ENCODE results near the gene SFXN4. TPM values are rescaled to one million over a fixed set of nuclear protein-coding genes. Genes with fewer than 3 reads are reported as not detected.

SFXN4 gene
- total RNA-seq, 1 experiment from 2014 or later: 24.0 TPM

DNA sequence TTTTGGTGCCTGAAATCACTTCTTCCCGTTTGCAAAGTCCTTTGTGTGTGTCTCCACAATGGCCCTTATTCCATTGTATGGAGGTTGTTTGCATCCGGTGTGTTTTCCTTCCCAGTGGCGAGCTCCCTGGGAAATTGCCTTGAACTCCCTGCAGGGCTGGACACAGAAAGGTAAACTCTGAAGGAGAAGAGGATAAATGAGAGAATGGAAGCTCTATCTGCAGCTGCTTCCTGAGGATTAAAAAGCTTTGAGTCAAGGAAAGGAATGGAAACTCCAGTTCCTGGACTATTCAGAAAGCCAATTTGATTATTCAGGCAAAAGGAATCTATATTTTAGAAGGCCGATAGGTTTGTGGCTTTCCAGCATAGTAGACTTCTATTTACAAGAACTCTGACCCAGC lies 37.5 kb upstream of the SFXN4 start:
- Mint-ChIP-seq H3K4me3 (no peak overlapping the region), H3K9me3 (no peaks in the 10 kb centered on the region), H3K27me3 (ENCODE audit: low read depth) (peaks cover 2% of the 10 kb centered on the region), H3K4me1 (peaks cover 14% of the 10 kb centered on the region), H3K27ac (no peak overlapping the region), H3K36me3 (no peaks in the 10 kb centered on the region)
- ChIA-PET POLR2A (no interaction called here), CTCF (interaction anchor here (0.7 to 1.9 kb wide), 7 partner anchors 9 to 287 kb away, joined by 3 to 9 read pairs (median 5); no protein-coding TSS in a partner anchor)
- ATAC-seq (no peak), DNase-seq (ENCODE audit: low spot score) (no peak)
- TF ChIP-seq ATF1 (CRISPR knock-in tag; IDR thresholded peaks at IDR 0.05) (no peak), ZNF263 (CRISPR knock-in tag; IDR thresholded peaks at IDR 0.05; ENCODE audit: low read depth) (no peak), ZBTB21 (CRISPR knock-in tag; IDR thresholded peaks at IDR 0.05; ENCODE audit: borderline replicate concordance) (no peak), HMGA2 (CRISPR knock-in tag; IDR thresholded peaks at IDR 0.05) (no peak), ZNF671 (CRISPR knock-in tag; IDR thresholded peaks at IDR 0.05) (no peak), TCF7 (CRISPR knock-in tag; IDR thresholded peaks at IDR 0.05; ENCODE audit: low read depth) (no peak), NFE2L1 (CRISPR knock-in tag; IDR thresholded peaks at IDR 0.05) (no peak), NFYB (CRISPR knock-in tag; conservative IDR thresholded peaks at IDR 0.05; ENCODE audit: low read depth) (no peak), NR3C1 (CRISPR knock-in tag; conservative IDR thresholded peaks at IDR 0.05; ENCODE audit: low read depth) (no peak), NR2C2 (CRISPR knock-in tag; IDR thresholded peaks at IDR 0.05) (no peak)
- TF ChIP-seq, protein P1, sequence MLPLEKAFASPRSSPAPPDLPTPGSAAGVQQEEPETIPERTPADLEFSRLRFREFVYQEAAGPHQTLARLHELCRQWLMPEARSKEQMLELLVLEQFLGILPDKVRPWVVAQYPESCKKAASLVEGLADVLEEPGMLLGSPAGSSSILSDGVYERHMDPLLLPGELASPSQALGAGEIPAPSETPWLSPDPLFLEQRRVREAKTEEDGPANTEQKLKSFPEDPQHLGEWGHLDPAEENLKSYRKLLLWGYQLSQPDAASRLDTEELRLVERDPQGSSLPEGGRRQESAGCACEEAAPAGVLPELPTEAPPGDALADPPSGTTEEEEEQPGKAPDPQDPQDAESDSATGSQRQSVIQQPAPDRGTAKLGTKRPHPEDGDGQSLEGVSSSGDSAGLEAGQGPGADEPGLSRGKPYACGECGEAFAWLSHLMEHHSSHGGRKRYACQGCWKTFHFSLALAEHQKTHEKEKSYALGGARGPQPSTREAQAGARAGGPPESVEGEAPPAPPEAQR (CRISPR knock-in tag; IDR thresholded peaks at IDR 0.05): no peak
- TF ChIP-seq, protein P2, sequence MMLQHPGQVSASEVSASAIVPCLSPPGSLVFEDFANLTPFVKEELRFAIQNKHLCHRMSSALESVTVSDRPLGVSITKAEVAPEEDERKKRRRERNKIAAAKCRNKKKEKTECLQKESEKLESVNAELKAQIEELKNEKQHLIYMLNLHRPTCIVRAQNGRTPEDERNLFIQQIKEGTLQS (CRISPR knock-in tag; conservative IDR thresholded peaks at IDR 0.05): no peak
- TF ChIP-seq, protein P3, sequence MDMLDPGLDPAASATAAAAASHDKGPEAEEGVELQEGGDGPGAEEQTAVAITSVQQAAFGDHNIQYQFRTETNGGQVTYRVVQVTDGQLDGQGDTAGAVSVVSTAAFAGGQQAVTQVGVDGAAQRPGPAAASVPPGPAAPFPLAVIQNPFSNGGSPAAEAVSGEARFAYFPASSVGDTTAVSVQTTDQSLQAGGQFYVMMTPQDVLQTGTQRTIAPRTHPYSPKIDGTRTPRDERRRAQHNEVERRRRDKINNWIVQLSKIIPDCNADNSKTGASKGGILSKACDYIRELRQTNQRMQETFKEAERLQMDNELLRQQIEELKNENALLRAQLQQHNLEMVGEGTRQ (CRISPR knock-in tag; IDR thresholded peaks at IDR 0.05): no peak

DNA sequence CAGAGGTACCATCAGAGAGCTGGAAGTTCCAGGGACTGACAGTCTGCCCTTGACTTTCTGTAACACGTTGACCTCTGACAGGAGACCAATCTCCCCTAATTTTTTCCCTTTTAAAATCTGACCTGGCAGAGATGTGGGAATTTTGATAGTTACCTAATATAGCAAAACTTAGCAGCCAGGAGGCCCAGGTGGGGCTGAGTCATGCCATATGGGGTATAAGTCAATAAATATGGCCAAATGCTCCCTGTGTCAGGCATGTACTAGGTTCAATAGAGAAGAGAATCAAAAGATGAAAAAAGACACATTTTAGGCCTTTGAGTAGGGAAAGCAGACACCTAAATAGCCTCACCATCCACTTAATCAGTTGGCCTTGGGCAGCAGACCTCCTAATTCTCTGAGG lies 35.7 kb upstream of the SFXN4 start:
- ChIA-PET POLR2A (no interaction called here), CTCF (interaction anchor here (1.3 to 4.4 kb wide), 2 partner anchors 88 to 242 kb away, joined by 3 to 95 read pairs; no protein-coding TSS in a partner anchor)
- TF ChIP-seq RORB (CRISPR knock-in tag; IDR thresholded peaks at IDR 0.05) (no peak), NR2C2 (CRISPR knock-in tag; IDR thresholded peaks at IDR 0.05) (no peak), SOX15 (CRISPR knock-in tag; IDR thresholded peaks at IDR 0.05) (no peak), NR3C1 (CRISPR knock-in tag; conservative IDR thresholded peaks at IDR 0.05; ENCODE audit: low read depth) (no peak), FOXJ3 (CRISPR knock-in tag; IDR thresholded peaks at IDR 0.05; ENCODE audit: borderline replicate concordance) (no peak), ETV6 (CRISPR knock-in tag; IDR thresholded peaks at IDR 0.05) (no peak), NFYB (CRISPR knock-in tag; conservative IDR thresholded peaks at IDR 0.05; ENCODE audit: low read depth) (no peak), ZNF263 (CRISPR knock-in tag; IDR thresholded peaks at IDR 0.05; ENCODE audit: low read depth) (no peak), ZNF423 (CRISPR knock-in tag; IDR thresholded peaks at IDR 0.05) (no peak), ZNF416 (CRISPR knock-in tag; IDR thresholded peaks at IDR 0.05) (no peak), CREB1 (CRISPR knock-in tag; IDR thresholded peaks at IDR 0.05) (no peak), JUN (CRISPR knock-in tag; IDR thresholded peaks at IDR 0.05) (no peak), ZNF138 (CRISPR knock-in tag; conservative IDR thresholded peaks at IDR 0.05) (no peak)
- TF ChIP-seq, protein P4, sequence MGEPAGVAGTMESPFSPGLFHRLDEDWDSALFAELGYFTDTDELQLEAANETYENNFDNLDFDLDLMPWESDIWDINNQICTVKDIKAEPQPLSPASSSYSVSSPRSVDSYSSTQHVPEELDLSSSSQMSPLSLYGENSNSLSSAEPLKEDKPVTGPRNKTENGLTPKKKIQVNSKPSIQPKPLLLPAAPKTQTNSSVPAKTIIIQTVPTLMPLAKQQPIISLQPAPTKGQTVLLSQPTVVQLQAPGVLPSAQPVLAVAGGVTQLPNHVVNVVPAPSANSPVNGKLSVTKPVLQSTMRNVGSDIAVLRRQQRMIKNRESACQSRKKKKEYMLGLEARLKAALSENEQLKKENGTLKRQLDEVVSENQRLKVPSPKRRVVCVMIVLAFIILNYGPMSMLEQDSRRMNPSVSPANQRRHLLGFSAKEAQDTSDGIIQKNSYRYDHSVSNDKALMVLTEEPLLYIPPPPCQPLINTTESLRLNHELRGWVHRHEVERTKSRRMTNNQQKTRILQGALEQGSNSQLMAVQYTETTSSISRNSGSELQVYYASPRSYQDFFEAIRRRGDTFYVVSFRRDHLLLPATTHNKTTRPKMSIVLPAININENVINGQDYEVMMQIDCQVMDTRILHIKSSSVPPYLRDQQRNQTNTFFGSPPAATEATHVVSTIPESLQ (CRISPR knock-in tag; IDR thresholded peaks at IDR 0.05): no peak
- TF ChIP-seq, protein P5, sequence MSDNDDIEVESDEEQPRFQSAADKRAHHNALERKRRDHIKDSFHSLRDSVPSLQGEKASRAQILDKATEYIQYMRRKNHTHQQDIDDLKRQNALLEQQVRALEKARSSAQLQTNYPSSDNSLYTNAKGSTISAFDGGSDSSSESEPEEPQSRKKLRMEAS (CRISPR knock-in tag; IDR thresholded peaks at IDR 0.05): no peak
- TF ChIP-seq, protein P6, sequence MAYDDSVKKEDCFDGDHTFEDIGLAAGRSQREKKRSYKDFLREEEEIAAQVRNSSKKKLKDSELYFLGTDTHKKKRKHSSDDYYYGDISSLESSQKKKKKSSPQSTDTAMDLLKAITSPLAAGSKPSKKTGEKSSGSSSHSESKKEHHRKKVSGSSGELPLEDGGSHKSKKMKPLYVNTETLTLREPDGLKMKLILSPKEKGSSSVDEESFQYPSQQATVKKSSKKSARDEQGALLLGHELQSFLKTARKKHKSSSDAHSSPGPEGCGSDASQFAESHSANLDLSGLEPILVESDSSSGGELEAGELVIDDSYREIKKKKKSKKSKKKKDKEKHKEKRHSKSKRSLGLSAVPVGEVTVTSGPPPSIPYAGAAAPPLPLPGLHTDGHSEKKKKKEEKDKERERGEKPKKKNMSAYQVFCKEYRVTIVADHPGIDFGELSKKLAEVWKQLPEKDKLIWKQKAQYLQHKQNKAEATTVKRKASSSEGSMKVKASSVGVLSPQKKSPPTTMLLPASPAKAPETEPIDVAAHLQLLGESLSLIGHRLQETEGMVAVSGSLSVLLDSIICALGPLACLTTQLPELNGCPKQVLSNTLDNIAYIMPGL (CRISPR knock-in tag; IDR thresholded peaks at IDR 0.05): no peak
- TF ChIP-seq, protein P7, sequence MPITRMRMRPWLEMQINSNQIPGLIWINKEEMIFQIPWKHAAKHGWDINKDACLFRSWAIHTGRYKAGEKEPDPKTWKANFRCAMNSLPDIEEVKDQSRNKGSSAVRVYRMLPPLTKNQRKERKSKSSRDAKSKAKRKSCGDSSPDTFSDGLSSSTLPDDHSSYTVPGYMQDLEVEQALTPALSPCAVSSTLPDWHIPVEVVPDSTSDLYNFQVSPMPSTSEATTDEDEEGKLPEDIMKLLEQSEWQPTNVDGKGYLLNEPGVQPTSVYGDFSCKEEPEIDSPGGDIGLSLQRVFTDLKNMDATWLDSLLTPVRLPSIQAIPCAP (CRISPR knock-in tag; IDR thresholded peaks at IDR 0.05): no peak
- Mint-ChIP-seq H3K36me3 (no peaks in the 10 kb centered on the region), H3K9me3 (no peaks in the 10 kb centered on the region), H3K27me3 (ENCODE audit: low read depth) (no peaks in the 10 kb centered on the region), H3K4me1 (peaks cover 11% of the 10 kb centered on the region), H3K4me3 (no peak overlapping the region), H3K27ac (no peak overlapping the region)
- ATAC-seq: no peak
- DNase-seq (ENCODE audit: low spot score): no peak
